ENCODE data around the gene SLC4A11. TPM values are rescaled to one million over a fixed set of nuclear protein-coding genes. Genes with fewer than 3 reads are reported as not detected.

Gene SLC4A11
- total RNA-seq, 1 experiment from 2014 or later = 1.7 TPM

DNA sequence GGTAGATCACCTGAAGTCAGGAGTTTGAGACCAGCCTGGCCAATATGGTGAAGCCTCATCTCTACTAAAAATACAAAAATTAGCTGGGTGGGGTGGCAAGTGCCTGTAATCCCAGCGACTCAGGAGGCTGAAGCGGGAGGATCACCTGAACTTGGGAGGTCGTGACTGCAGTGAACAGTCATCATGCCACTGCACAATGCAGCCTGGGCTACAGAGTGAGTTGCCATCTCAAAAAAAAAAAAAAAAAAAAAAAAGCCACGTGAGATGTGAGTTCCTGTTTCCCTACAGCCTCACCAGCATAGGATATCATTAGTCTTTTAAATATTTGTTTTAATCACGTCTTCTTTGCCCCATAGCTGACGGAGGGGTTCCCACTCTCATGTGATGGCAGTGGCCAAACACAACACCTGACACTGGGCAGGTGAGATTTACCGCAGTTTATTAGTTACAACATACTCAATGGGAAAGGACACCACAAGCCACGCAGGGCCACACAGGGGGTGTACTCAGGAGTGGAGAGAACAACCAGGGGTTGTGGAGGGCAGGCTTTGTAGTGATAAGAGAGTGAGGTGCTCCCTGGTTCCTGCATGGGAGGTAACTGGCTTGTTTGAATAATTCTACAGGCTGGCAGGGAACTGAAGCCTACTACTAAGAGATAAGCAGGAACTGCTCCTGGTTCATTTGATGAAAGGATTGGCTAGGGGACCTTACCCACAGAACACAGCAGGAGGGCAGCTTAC is 61.1 kb downstream of the SLC4A11 start:
- DNase-seq (ENCODE audit: low read depth) = no peak

Other genes starting within 250 kb of the SLC4A11 start
- gene GNRH2, start 195.6 kb downstream of the SLC4A11 start, total RNA-seq (2014; rRNA removed; shearing (Covaris generic)) = 0.17 TPM in 1 of 2 replicates, not detected in the other
- 179 and 213 TPM in 2 replicates for gene MRPS26, start 193.1 kb downstream of the SLC4A11 start, total RNA-seq (2014; rRNA removed; shearing (Covaris generic))
- gene OXT, start 167.6 kb downstream of the SLC4A11 start, total RNA-seq (2014; rRNA removed; shearing (Covaris generic)) = not detected in 2 replicates
- not detected in 2 replicates for gene AVP, start 154.5 kb downstream of the SLC4A11 start, total RNA-seq (2014; rRNA removed; shearing (Covaris generic))
- gene FASTKD5, start 79.3 kb downstream of the SLC4A11 start, total RNA-seq (2014; rRNA removed; shearing (Covaris generic)) = 38.1 and 40.4 TPM in 2 replicates
- 5.1 and 6.2 TPM in 2 replicates for gene UBOX5, start 79.3 kb downstream of the SLC4A11 start, total RNA-seq (2014; rRNA removed; shearing (Covaris generic))
- 4.5 TPM in 2 replicates for gene LZTS3, start 65.6 kb downstream of the SLC4A11 start, total RNA-seq (2014; rRNA removed; shearing (Covaris generic))
- 36.8 and 40.7 TPM in 2 replicates for gene DDRGK1, start 34.5 kb downstream of the SLC4A11 start, total RNA-seq (2014; rRNA removed; shearing (Covaris generic))
- gene ITPA, start 29.7 kb downstream of the SLC4A11 start, total RNA-seq (2014; rRNA removed; shearing (Covaris generic)) = 120 and 144 TPM in 2 replicates
- gene DNAAF9, start 168.5 kb upstream of the SLC4A11 start, total RNA-seq (2014; rRNA removed; shearing (Covaris generic)) = 1.8 and 3.0 TPM in 2 replicates
- 14.5 and 20.7 TPM in 2 replicates for gene ATRN, start 231.8 kb upstream of the SLC4A11 start, total RNA-seq (2014; rRNA removed; shearing (Covaris generic))